ENCODE results near the gene GKN1.

- TF ChIP-seq CTCF (IDR thresholded peaks at IDR 0.05) (no peak), POLR2A (IDR thresholded peaks at IDR 0.05) (no peak)
Observed at GRCh38 chr2:68939962-68940361, 34.5 kb upstream of the GKN1 start.
